IMR-90 (cell line): Measurements from ENCODE around the gene ZNF862. TPM values are rescaled to one million over a fixed set of nuclear protein-coding genes. Genes with fewer than 3 reads are reported as not detected.

Source experiments
- ATAC-seq: fragments of 200-7000 bp; cut with Tn5 transposase; 2 replicates; pipeline ENCODE4 v1.9.1; 2020; ENCODE audit warnings: low read depth, mild to moderate bottlenecking, moderate library complexity
- BruUV-seq: library from RNA; stranded (reverse); fragments of 400-500 nt; replicated peaks from 2 replicates; lab custom pipeline; 2021; lab: Mats Ljungman, UMichigan
- CTCF ChIA-PET: fragments of 300-600 bp; formaldehyde crosslinking; extraction: SDS; loops from one replicate; lab custom pipeline; 2021; ENCODE audit warnings: antibody characterized with exemption; lab: Yijun Ruan, JAX
- POLR2A ChIA-PET: fragments of 300-600 bp; sonication (Branson Sonifier 250); formaldehyde crosslinking; loops from one replicate; lab custom pipeline; 2022; ENCODE audit warnings: antibody characterized with exemption; ENCODE audit not compliant: unreplicated experiment; lab: Charles Lee
- DNase-seq: peaks from one replicate; pipeline ENCODE4 v3.0.0; 2013
- H2AFZ ChIP-seq: replicated peaks from 2 replicates; pipeline ENCODE3; 2013; ENCODE audit warnings: low read length, mild to moderate bottlenecking; ENCODE audit not compliant: poor library complexity
- H2AK5ac ChIP-seq: 2 replicates; pipeline ENCODE4 v1.6.1; 2013; ENCODE audit warnings: low read depth, low read length, inconsistent platforms
- H2AK9ac ChIP-seq: replicated peaks from 2 replicates; pipeline ENCODE3; 2013; ENCODE audit warnings: mild to moderate bottlenecking, low read depth, low read length, moderate library complexity; ENCODE audit not compliant: poor library complexity
- H2BK120ac ChIP-seq: 2 replicates; pipeline ENCODE4 v1.6.1; 2013; ENCODE audit warnings: low read depth, low read length, inconsistent platforms
- H2BK15ac ChIP-seq: 3 replicates; pipeline ENCODE4 v1.6.1; 2013; ENCODE audit warnings: low read depth, low read length, inconsistent platforms
- H2BK20ac ChIP-seq: 2 replicates; pipeline ENCODE4 v1.6.1; 2013; ENCODE audit warnings: low read depth, mild to moderate bottlenecking, inconsistent platforms, low read length, moderate library complexity
- H2BK5ac ChIP-seq: 2 replicates; pipeline ENCODE4 v1.6.1; 2013; ENCODE audit warnings: mild to moderate bottlenecking, low read depth, low read length, inconsistent platforms; ENCODE audit not compliant: poor library complexity, severe bottlenecking
- H3K14ac ChIP-seq: replicated peaks from 2 replicates; pipeline ENCODE4 v1.6.1; 2013; ENCODE audit warnings: low read depth, low read length, inconsistent platforms
- H3K18ac ChIP-seq: 2 replicates; pipeline ENCODE4 v1.6.1; 2013; ENCODE audit warnings: low read depth, low read length, control low read depth
- H3K23ac ChIP-seq: 2 replicates; pipeline ENCODE4 v1.6.1; 2013; ENCODE audit warnings: low read depth, low read length, inconsistent platforms
- H3K27ac ChIP-seq: 2 replicates; pipeline ENCODE4 v1.5.1; 2013; ENCODE audit warnings: mild to moderate bottlenecking, control low read depth, low read length; ENCODE audit not compliant: insufficient read depth
- H3K27me3 ChIP-seq: 2 replicates; pipeline ENCODE4 v1.6.1; 2013; ENCODE audit warnings: low read length; ENCODE audit not compliant: control insufficient read depth, insufficient read depth
- H3K36me3 ChIP-seq: 2 replicates; pipeline ENCODE4 v1.6.1; 2013; ENCODE audit warnings: low read length, mixed read lengths; ENCODE audit not compliant: control insufficient read depth, insufficient read depth
- H3K4ac ChIP-seq: 2 replicates; pipeline ENCODE4 v1.6.1; 2013; ENCODE audit warnings: low read depth, low read length, inconsistent platforms
- H3K4me1 ChIP-seq: 2 replicates; pipeline ENCODE4 v1.6.1; 2013; ENCODE audit warnings: low read length, mixed read lengths; ENCODE audit not compliant: control insufficient read depth, insufficient read depth
- H3K4me2 ChIP-seq: 2 replicates; pipeline ENCODE4 v1.6.1; 2013; ENCODE audit warnings: low read depth, mild to moderate bottlenecking, control low read depth, low read length, moderate library complexity
- H3K4me3 ChIP-seq: 2 replicates; pipeline ENCODE4 v1.5.1; 2013; ENCODE audit warnings: low read depth, mild to moderate bottlenecking, control low read depth, low read length, moderate library complexity; ENCODE audit not compliant: insufficient read depth
- H3K56ac ChIP-seq: 2 replicates; pipeline ENCODE4 v1.6.1; 2013; ENCODE audit warnings: low read length, inconsistent platforms; ENCODE audit not compliant: insufficient read depth; ENCODE audit errors: extremely low read depth
- H3K79me1 ChIP-seq, 2 experiments: 2 replicates each; pipeline ENCODE4 v1.6.1; 2013; ENCODE audit warnings: low read length in 2 of 2, inconsistent platforms in 1 of 2, low read depth in 1 of 2
- H3K9ac ChIP-seq: 2 replicates; pipeline ENCODE4 v1.6.1; 2013; ENCODE audit warnings: low read depth, low read length, control low read depth
- H3K9me1 ChIP-seq: 2 replicates; pipeline ENCODE4 v1.6.1; 2013; ENCODE audit warnings: low read length, inconsistent platforms; ENCODE audit not compliant: insufficient read depth
- H3K9me3 ChIP-seq: 2 replicates; pipeline ENCODE4 v1.6.1; 2013; ENCODE audit warnings: low read length; ENCODE audit not compliant: control insufficient read depth, insufficient read depth
- H4K20me1 ChIP-seq: 2 replicates; pipeline ENCODE4 v1.6.1; 2013; ENCODE audit warnings: low read length, inconsistent platforms; ENCODE audit not compliant: insufficient read depth
- H4K5ac ChIP-seq: 2 replicates; pipeline ENCODE4 v1.6.1; 2013; ENCODE audit warnings: mild to moderate bottlenecking, low read depth, low read length, control low read depth
- H4K8ac ChIP-seq, 2 experiments: 2 replicates each; pipeline ENCODE4 v1.6.1; 2013; ENCODE audit warnings: low read depth in 2 of 2, low read length in 2 of 2, control low read depth in 1 of 2, inconsistent platforms in 1 of 2
- H4K91ac ChIP-seq: 2 replicates; pipeline ENCODE4 v1.6.1; 2013; ENCODE audit warnings: low read depth, low read length, inconsistent platforms; ENCODE audit not compliant: insufficient read depth
- BHLHE40 ChIP-seq: fragments of 150-350 bp; IDR thresholded peaks from 2 replicates; pipeline ENCODE4 v1.6.1; 2016; ENCODE audit warnings: mild to moderate bottlenecking, low read depth, low read length
- CHD1 ChIP-seq: IDR thresholded peaks from 2 replicates; pipeline ENCODE4 v1.6.1; 2012; ENCODE audit warnings: low read depth, low read length, improper control_type of control experiment
- FOS ChIP-seq: fragments of 150-350 bp; IDR thresholded peaks from 2 replicates; pipeline ENCODE4 v1.6.1; 2016; ENCODE audit warnings: low read depth, low read length
- MAFK ChIP-seq: IDR thresholded peaks from 2 replicates; pipeline ENCODE4 v1.6.1; 2012; ENCODE audit warnings: low read depth, low read length, improper control_type of control experiment
- MAZ ChIP-seq: IDR thresholded peaks from 2 replicates; pipeline ENCODE4 v1.6.1; 2012; ENCODE audit warnings: low read depth, mild to moderate bottlenecking, low read length, improper control_type of control experiment, moderate library complexity, borderline replicate concordance
- MXI1 ChIP-seq: IDR thresholded peaks from 2 replicates; pipeline ENCODE4 v1.6.1; 2012; ENCODE audit warnings: low read depth, mild to moderate bottlenecking, low read length, moderate library complexity, borderline replicate concordance
- POLR2A ChIP-seq: IDR thresholded peaks from 2 replicates; pipeline ENCODE4 v1.6.1; 2012; ENCODE audit warnings: mild to moderate bottlenecking, low read depth, low read length
- RAD21 ChIP-seq: IDR thresholded peaks from 2 replicates; pipeline ENCODE4 v1.6.1; 2012; ENCODE audit warnings: low read length, improper control_type of control experiment
- SMC3 ChIP-seq: fragments of 150-350 bp; IDR thresholded peaks from 2 replicates; pipeline ENCODE4 v1.6.1; 2016; ENCODE audit warnings: low read depth, mild to moderate bottlenecking, antibody characterized with exemption, low read length, moderate library complexity
- USF2 ChIP-seq: fragments of 150-350 bp; IDR thresholded peaks from 2 replicates; pipeline ENCODE4 v1.6.1; 2017; ENCODE audit warnings: mild to moderate bottlenecking, antibody characterized with exemption, low read length, low read depth
- WGBS, 2 experiments: methylation state at CpG; one replicate each; pipeline versions ENCODE4 v1.1.5 to v1.1.7; 2013; ENCODE audit warnings: missing lambda C conversion rate in 2 of 2; ENCODE audit not compliant: insufficient read length in 1 of 2; ENCODE audit errors: extremely low coverage in 2 of 2; 5-methylcytosine and 5-hydroxymethylcytosine counted together
- dilution Hi-C: fragments of 300-500 bp; cut with HindIII; formaldehyde crosslinking; loops from one replicate; pipeline ENCODE4 v1.14.3; 2018; ENCODE audit warnings: low sequenced_read_pairs; ENCODE audit not compliant: unreplicated experiment
- in situ Hi-C: fragments of 300-500 bp; cut with MboI; formaldehyde crosslinking; loops from 3 replicates; pipeline ENCODE4 v1.14.3; 2019; ENCODE audit warnings: low sequenced_read_pairs, inconsistent platforms, mixed read lengths
- intact Hi-C: fragments of 100-400 bp; cut with micrococcal nuclease; formaldehyde crosslinking; loops from 2 replicates; pipeline ENCODE4 v1.10.0; 2022
- polyA plus RNA-seq, 3 experiments: library from polyadenylated mRNA; depleted of rRNA; stranded (reverse); fragments of >200 nt; gene quantifications; 2 replicates each; pipeline ENCODE4 v1.2.3, GENCODE V29; 2012; ENCODE audit warnings: low replicate concordance in 1 of 3
- total RNA-seq: library from RNA; depleted of rRNA; stranded (reverse); fragments of >200 nt; gene quantifications from 2 replicates; pipeline ENCODE4 v1.2.3, GENCODE V29; 2012

Gene ZNF862
- total and polyA plus RNA-seq, 2 of the 4 experiments (the other 2 are of a cell fraction): 5.9 to 10.8 TPM

- H3K27me3 ChIP-seq: peaks cover 20% of the 10 kb centered on the region
- no peak overlapping the region for H2BK15ac ChIP-seq
- H2AK5ac ChIP-seq: no peak overlapping the region
- intact Hi-C loops (no loop called here), dilution Hi-C loops (no loop called here), in situ Hi-C loops (no loop called here)
- H3K4me1 ChIP-seq: no peaks in the 10 kb centered on the region
- POLR2A ChIA-PET: no interaction called here
- H3K4me2 ChIP-seq: no peak overlapping the region
- H2AFZ ChIP-seq: no peak overlapping the region
- H3K14ac ChIP-seq: no peak overlapping the region
- H2BK120ac ChIP-seq: no peak overlapping the region
- H3K36me3 ChIP-seq: no peaks in the 10 kb centered on the region
- no peak overlapping the region for H3K27ac ChIP-seq
- H3K4ac ChIP-seq: no peak overlapping the region
- H3K4me3 ChIP-seq: no peak overlapping the region
- WGBS, 2 experiments: 67% methylated on average over 21 of the region's 28 CpGs; no CpG with 5 or more reads in 1 of the 2 experiments
- no peak overlapping the region for H4K5ac ChIP-seq
- H2BK5ac ChIP-seq: no peak overlapping the region
- H3K18ac ChIP-seq: no peak overlapping the region
- no peak overlapping the region for H2AK9ac ChIP-seq
- H4K8ac ChIP-seq: no peak overlapping the region
- CTCF ChIA-PET: no interaction called here
- no TSS peak for BruUV-seq
- no peak overlapping the region for H3K56ac ChIP-seq
- DNase-seq: no peak
- no peaks in the 10 kb centered on the region for H3K9me3 ChIP-seq
- ATAC-seq: no peak
- H3K9me1 ChIP-seq: no peaks in the 10 kb centered on the region
- TF ChIP-seq MXI1: no peak
- TF ChIP-seq CHD1: no peak
- no peak for TF ChIP-seq MAZ
- no peak for TF ChIP-seq POLR2A
- no peak for TF ChIP-seq SMC3
- no peak for TF ChIP-seq USF2
- TF ChIP-seq FOS: no peak
- no peak for TF ChIP-seq RAD21
- TF ChIP-seq BHLHE40: no peak
- no peak for TF ChIP-seq MAFK
- H2BK20ac ChIP-seq: no peak overlapping the region
- H3K79me1 ChIP-seq: no peaks in the 10 kb centered on the region
- H4K20me1 ChIP-seq: no peaks in the 10 kb centered on the region
- H4K91ac ChIP-seq: no peak overlapping the region
- H3K23ac ChIP-seq: no peak overlapping the region
- no peak overlapping the region for H3K9ac ChIP-seq
Measured at GRCh38 chr7:149813254-149814035, 24.7 kb upstream of the ZNF862 start.
